H1 (cell line): ENCODE results near the gene ARHGDIB. TPM values are rescaled to one million over a fixed set of nuclear protein-coding genes. Genes with fewer than 3 reads are reported as not detected.

ENCODE experiments used
- CTCF ChIA-PET: fragments of 300-600 bp; sonication (Branson Sonifier 250); formaldehyde crosslinking; loops from one replicate; lab custom pipeline; 2021; ENCODE audit not compliant: partially characterized antibody; lab: Charles Lee
- POLR2A ChIA-PET: fragments of 300-600 bp; sonication (Branson Sonifier 250); formaldehyde crosslinking; loops from one replicate; lab custom pipeline; 2021; ENCODE audit warnings: inconsistent platforms; ENCODE audit not compliant: partially characterized antibody; lab: Charles Lee
- DNase-seq, 2 experiments: peaks; one replicate each; pipeline versions ENCODE4 v3.0.0 to v3.0.0-alpha.2; 2010 to 2022; ENCODE audit warnings: low spot score in 2 of 2, low read depth in 1 of 2, mixed read lengths in 1 of 2
- FAIRE-seq: peaks from 2 replicates; lab custom pipeline; 2011; peaks lifted over from hg19 to GRCh38; lab: Jason Lieb, UNC
- H2AFZ ChIP-seq: 2 replicates; pipeline ENCODE4 v1.8.1; 2012; ENCODE audit warnings: low read length, inconsistent platforms
- H2AK5ac ChIP-seq: 2 replicates; pipeline ENCODE4 v1.6.1; 2013; ENCODE audit warnings: low read depth, low read length
- H2BK120ac ChIP-seq: replicated peaks from 2 replicates; pipeline ENCODE3; 2013; ENCODE audit warnings: low read depth, low read length, inconsistent platforms
- H2BK12ac ChIP-seq: 2 replicates; pipeline ENCODE4 v1.6.1; 2013; ENCODE audit warnings: low read depth, low read length
- H2BK15ac ChIP-seq: 2 replicates; pipeline ENCODE4 v1.6.1; 2013; ENCODE audit warnings: low read length
- H2BK20ac ChIP-seq: 2 replicates; pipeline ENCODE4 v1.6.1; 2013; ENCODE audit warnings: low read length
- H2BK5ac ChIP-seq: 2 replicates; pipeline ENCODE4 v1.6.1; 2013; ENCODE audit warnings: low read depth, low read length
- H3K14ac ChIP-seq: 2 replicates; pipeline ENCODE4 v1.6.1; 2013; ENCODE audit warnings: inconsistent platforms; ENCODE audit not compliant: insufficient read length
- H3K18ac ChIP-seq: 2 replicates; pipeline ENCODE4 v1.6.1; 2013; ENCODE audit warnings: low read length; ENCODE audit errors: extremely low read depth
- H3K23ac ChIP-seq: 2 replicates; pipeline ENCODE4 v1.6.1; 2013; ENCODE audit warnings: inconsistent platforms; ENCODE audit not compliant: insufficient read length
- H3K23me2 ChIP-seq: 2 replicates; pipeline ENCODE4 v1.6.1; 2013; ENCODE audit warnings: low read depth, low read length
- H3K27ac ChIP-seq: 2 replicates; pipeline ENCODE4 v1.6.1; 2011; ENCODE audit warnings: low read depth, low read length, inconsistent platforms
- H3K27me3 ChIP-seq, 4 experiments: replicated peaks in 1 of 4; 1 replicate in 1 of 4; 2 replicates in 3 of 4; pipeline versions ENCODE4 v1.6.1 to v1.8.1; 2011 to 2013; ENCODE audit warnings: low read length in 3 of 4, mild to moderate bottlenecking in 3 of 4, inconsistent platforms in 2 of 4, mixed read lengths in 2 of 4, moderate library complexity in 1 of 4; ENCODE audit not compliant: control insufficient read depth in 3 of 4, insufficient read depth in 3 of 4; ENCODE audit errors: extremely low read depth in 1 of 4
- H3K36me3 ChIP-seq, 4 experiments: 2 replicates each; pipeline versions ENCODE4 v1.6.1 to v1.8.1; 2011 to 2013; ENCODE audit warnings: mild to moderate bottlenecking in 4 of 4, low read length in 3 of 4, moderate library complexity in 2 of 4, control low read depth in 1 of 4, inconsistent platforms in 1 of 4; ENCODE audit not compliant: insufficient read depth in 4 of 4, control insufficient read depth in 2 of 4
- H3K4ac ChIP-seq: replicated peaks from 2 replicates; pipeline ENCODE3; 2013; ENCODE audit warnings: low read length, low read depth, mixed read lengths, inconsistent platforms; ENCODE audit not compliant: insufficient read length
- H3K4me1 ChIP-seq, 4 experiments: replicated peaks in 1 of 4; 1 replicate in 1 of 4; 2 replicates in 3 of 4; pipeline versions ENCODE4 v1.6.1 to v1.8.1; 2011 to 2013; ENCODE audit warnings: low read length in 3 of 4, inconsistent platforms in 2 of 4, mixed read lengths in 1 of 4; ENCODE audit not compliant: insufficient read depth in 4 of 4, control insufficient read depth in 3 of 4
- H3K4me2 ChIP-seq, 2 experiments: 2 replicates each; pipeline versions ENCODE4 v1.6.1 to v1.8.1; 2011 to 2013; ENCODE audit warnings: low read depth in 2 of 2, low read length in 2 of 2, control low read depth in 1 of 2, inconsistent platforms in 1 of 2, mild to moderate bottlenecking in 1 of 2; ENCODE audit not compliant: insufficient read depth in 1 of 2
- H3K4me3 ChIP-seq, 4 experiments: fragments of 200-600, 300-600 bp in 1 of 4; sonication (generic), shearing (Covaris generic), sonication (Bioruptor Twin) in 1 of 4; 2 replicates each; pipeline versions ENCODE4 v1.5.1 to v1.8.1; 2011 to 2016; ENCODE audit warnings: low read length in 4 of 4, low read depth in 3 of 4, control low read depth in 2 of 4, inconsistent platforms in 2 of 4, mild to moderate bottlenecking in 2 of 4, mixed read lengths in 1 of 4, moderate library complexity in 1 of 4; ENCODE audit not compliant: insufficient read depth in 2 of 4; ENCODE audit errors: extremely low read depth in 1 of 4
- H3K56ac ChIP-seq: replicated peaks from 2 replicates; pipeline ENCODE3; 2013; ENCODE audit warnings: low read depth, mild to moderate bottlenecking, mixed read lengths, low read length, inconsistent platforms; ENCODE audit not compliant: insufficient read length
- H3K79me1 ChIP-seq: 2 replicates; pipeline ENCODE4 v1.6.1; 2013; ENCODE audit warnings: low read depth, low read length, control low read depth
- H3K79me2 ChIP-seq, 2 experiments: 2 replicates each; pipeline versions ENCODE4 v1.6.1 to v1.8.1; 2012 to 2013; ENCODE audit warnings: low read length in 2 of 2, mild to moderate bottlenecking in 2 of 2, inconsistent platforms in 1 of 2; ENCODE audit not compliant: insufficient read depth in 2 of 2, control insufficient read depth in 1 of 2
- H3K9ac ChIP-seq, 4 experiments: replicated peaks in 1 of 4; 1 replicate in 1 of 4; 2 replicates in 3 of 4; pipeline versions ENCODE4 v1.6.1 to v1.8.1; 2011 to 2013; ENCODE audit warnings: low read depth in 3 of 4, low read length in 3 of 4, control low read depth in 2 of 4, mild to moderate bottlenecking in 2 of 4, moderate library complexity in 2 of 4, inconsistent platforms in 1 of 4; ENCODE audit errors: extremely low read depth in 1 of 4
- H3K9me3 ChIP-seq, 2 experiments: 2 replicates each; pipeline versions ENCODE4 v1.6.1 to v1.8.1; 2012 to 2013; ENCODE audit warnings: mild to moderate bottlenecking in 2 of 2, moderate library complexity in 2 of 2, control low read depth in 1 of 2, inconsistent platforms in 1 of 2, low read depth in 1 of 2, low read length in 1 of 2, mixed read lengths in 1 of 2; ENCODE audit not compliant: insufficient read depth in 2 of 2
- H4K20me1 ChIP-seq, 2 experiments: replicated peaks in 1 of 2; 2 replicates each; pipeline versions ENCODE3 to v1.8.1; 2011 to 2013; ENCODE audit warnings: inconsistent platforms in 2 of 2, low read length in 2 of 2, mild to moderate bottlenecking in 1 of 2; ENCODE audit not compliant: insufficient read depth in 2 of 2, control insufficient read depth in 1 of 2
- H4K5ac ChIP-seq: 2 replicates; pipeline ENCODE4 v1.6.1; 2013; ENCODE audit warnings: low read length, low read depth, mixed read lengths, inconsistent platforms; ENCODE audit not compliant: insufficient read length
- H4K8ac ChIP-seq: 2 replicates; pipeline ENCODE4 v1.8.0; 2013; ENCODE audit warnings: mild to moderate bottlenecking, moderate library complexity, low read length, inconsistent platforms; ENCODE audit not compliant: insufficient read depth; ENCODE audit errors: extremely low read depth
- H4K91ac ChIP-seq: replicated peaks from 2 replicates; pipeline ENCODE3; 2013; ENCODE audit warnings: low read length, mixed read lengths, inconsistent platforms; ENCODE audit not compliant: insufficient read length
- CEBPB ChIP-seq: IDR thresholded peaks from 2 replicates; pipeline ENCODE4 v1.6.1; 2012; ENCODE audit warnings: low read depth, low read length
- CHD1 ChIP-seq: IDR thresholded peaks from 2 replicates; pipeline ENCODE4 v1.6.1; 2012; ENCODE audit warnings: low read depth, low read length, improper control_type of control experiment
- EP300 ChIP-seq, 2 experiments: IDR thresholded peaks; 1 replicate in 1 of 2; 2 replicates in 1 of 2; pipeline ENCODE4 v1.6.1; 2011 to 2012; ENCODE audit warnings: low read depth in 2 of 2, low read length in 2 of 2, mild to moderate bottlenecking in 2 of 2, borderline replicate concordance in 1 of 2, inconsistent platforms in 1 of 2, moderate library complexity in 1 of 2
- TEAD4 ChIP-seq: IDR thresholded peaks from 2 replicates; pipeline ENCODE4 v1.6.1; 2012; ENCODE audit warnings: low read depth, low read length, inconsistent platforms, mixed read lengths
- WGBS, 2 experiments: shearing (Covaris generic) in 1 of 2; methylation state at CpG; one replicate each; pipeline versions ENCODE4 v1.1.6 to v1.1.7; 2013 to 2015; ENCODE audit warnings: low lambda C conversion rate in 2 of 2, mixed read lengths in 2 of 2, inconsistent platforms in 1 of 2, low coverage in 1 of 2, missing lambda C conversion rate in 1 of 2; ENCODE audit not compliant: insufficient replicate concordance in 2 of 2, insufficient coverage in 1 of 2, insufficient read length in 1 of 2; ENCODE audit errors: extremely low coverage in 1 of 2, missing lambda C conversion rate in 1 of 2; 5-methylcytosine and 5-hydroxymethylcytosine counted together
- polyA plus RNA-seq, 7 experiments: library from polyadenylated mRNA; depleted of rRNA in 3 of 7; stranded (reverse) in 5 of 7; unstranded in 2 of 7; fragments of >200 nt in 5 of 7; fragments of 200-250 nt in 2 of 7; gene quantifications; 1 replicate in 5 of 7; 2 replicates in 1 of 7; 4 replicates in 1 of 7; pipeline versions ENCODE4 v1.2.1 to v1.2.3, GENCODE V29; 2011 to 2013; ENCODE audit warnings: missing spikeins in 2 of 7, mixed read lengths in 2 of 7
- total RNA-seq: library from RNA; stranded (reverse); fragmentation: NEBNext Ultra II Directional; extraction: Animal tissue kit (Norgen Biotek cat#: 25700); gene quantifications from 2 replicates; pipeline ENCODE4 v1.2.1, GENCODE V29; 2021

The ARHGDIB gene
- total and polyA plus RNA-seq, 2 of the 8 experiments (the other 6 are each of a cell fraction or from before 2014, with no cell fraction given): 0.82 to 1.3 TPM

DNA sequence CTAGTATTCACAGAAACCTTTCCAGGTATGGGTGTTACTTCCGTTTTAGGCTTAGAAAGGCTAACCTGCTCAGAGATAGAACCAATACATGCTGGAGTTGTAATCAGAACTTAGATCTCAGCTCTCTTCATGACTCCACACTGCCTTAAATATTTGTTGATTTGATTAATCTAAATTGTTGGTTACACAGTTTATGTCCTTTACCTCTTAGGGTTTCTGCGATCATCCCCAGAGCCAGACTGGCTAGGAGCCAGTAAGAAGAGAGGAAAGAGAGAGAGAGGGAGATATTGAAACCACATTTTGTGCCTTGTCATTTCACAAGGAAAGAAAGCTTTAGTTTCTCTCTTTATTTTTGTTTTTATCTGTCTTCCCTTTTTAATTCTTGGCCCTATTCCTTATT lies 58.9 kb downstream of the ARHGDIB start:
- Histone ChIP-seq H3K4ac (no peak overlapping the region), H3K4me2 (no peak overlapping the region), H2AFZ (no peak overlapping the region), H3K23me2 (no peaks in the 10 kb centered on the region), H4K5ac (no peak overlapping the region), H3K4me1 (no peaks in the 10 kb centered on the region), H3K14ac (no peak overlapping the region), H3K27me3 (no peaks in the 10 kb centered on the region), H3K23ac (no peak overlapping the region), H2BK15ac (no peak overlapping the region), H3K79me1 (no peaks in the 10 kb centered on the region), H3K9me3 (no peaks in the 10 kb centered on the region), H3K9ac (no peak overlapping the region), H4K20me1 (no peaks in the 10 kb centered on the region), H2BK20ac (no peak overlapping the region), H3K4me3 (no peak overlapping the region), H4K8ac (no peak overlapping the region), H3K79me2 (no peaks in the 10 kb centered on the region), H2AK5ac (no peak overlapping the region), H2BK120ac (no peak overlapping the region), H2BK5ac (no peak overlapping the region), H2BK12ac (no peak overlapping the region), H3K27ac (no peak overlapping the region), H4K91ac (no peak overlapping the region), H3K18ac (no peak overlapping the region)
- FAIRE-seq: no peak
- POLR2A ChIA-PET: no interaction called here
- WGBS, 2 experiments: 96% methylated on average over 2 of the region's 2 CpGs; no CpG with 5 or more reads in 1 of the 2 experiments
- TF ChIP-seq EP300 (IDR thresholded peaks at IDR 0.05; ENCODE audit: borderline replicate concordance in 1 of 2, low read depth in 2 of 2, low read length in 2 of 2): no peak
- TF ChIP-seq TEAD4: no peak
- no peak for TF ChIP-seq CHD1
- TF ChIP-seq CEBPB: no peak
- TF ChIP-seq, all 59 proteins: peak for 0
- Histone ChIP-seq H3K36me3 (no peaks in the 10 kb centered on the region), H3K56ac (no peak overlapping the region)
- no peak for DNase-seq
- CTCF ChIA-PET: interaction anchor here (0.6 to 1.4 kb wide), 8 partner anchors 8 to 93 kb away, joined by 3 to 7 read pairs (median 4); no protein-coding TSS in a partner anchor
